DMS 273 treated with DMSO at 0.1 percent for 48 hours (cell line): ENCODE data around the gene ITGA5.

Experiments used
- DNase-seq: peaks from one replicate; lab custom pipeline; 2025; lab: John Stamatoyannopoulos, UW

The ITGA5 gene

DNA sequence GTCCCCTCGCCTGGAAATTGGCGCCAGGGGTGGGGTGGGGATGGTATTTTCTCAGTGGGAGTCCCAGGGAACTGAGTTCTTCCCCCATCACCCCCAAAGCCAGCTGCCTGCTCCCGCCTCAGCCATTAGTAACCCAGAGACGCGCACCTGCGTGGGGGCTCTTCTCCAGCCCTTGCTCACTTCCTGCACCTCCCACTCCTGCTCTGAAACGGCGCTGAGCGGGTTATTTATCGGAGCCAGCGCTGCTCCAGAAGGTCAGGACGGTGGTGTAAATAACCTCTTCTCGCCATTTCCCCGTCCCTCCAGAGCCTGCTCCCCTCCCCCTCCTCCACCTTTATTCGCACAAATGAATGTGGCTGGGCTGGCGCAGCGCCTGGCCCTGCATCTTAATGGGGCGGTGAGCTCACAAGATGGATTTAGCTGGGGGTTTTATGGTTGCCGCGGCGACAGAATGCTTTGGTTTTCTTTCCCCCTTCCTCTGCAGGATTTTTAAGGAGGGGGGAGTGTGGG is 67.0 kb downstream of the ITGA5 start:
- peak; percentile 15 for DNase-seq

DNA sequence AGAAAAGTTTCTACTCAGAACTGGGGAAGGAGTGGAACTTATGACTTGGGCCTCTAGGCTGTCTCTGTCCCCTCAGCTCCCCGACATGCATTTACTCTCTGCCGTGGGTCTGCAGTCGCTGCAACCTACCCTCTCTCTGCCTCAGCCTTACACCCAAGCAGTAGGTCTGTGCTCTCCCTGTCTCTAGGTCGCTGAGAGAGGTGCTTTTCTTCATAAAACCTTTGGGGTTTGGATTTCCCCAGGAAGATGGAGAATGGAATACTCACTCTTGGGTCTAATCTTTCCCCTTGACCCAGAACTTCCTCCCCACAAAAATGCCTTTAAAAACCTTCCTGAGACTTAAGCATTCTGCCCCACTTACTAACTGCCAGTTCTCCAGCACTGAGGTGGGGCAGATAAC is 67.7 kb downstream of the ITGA5 start:
- no peak for DNase-seq

DNA sequence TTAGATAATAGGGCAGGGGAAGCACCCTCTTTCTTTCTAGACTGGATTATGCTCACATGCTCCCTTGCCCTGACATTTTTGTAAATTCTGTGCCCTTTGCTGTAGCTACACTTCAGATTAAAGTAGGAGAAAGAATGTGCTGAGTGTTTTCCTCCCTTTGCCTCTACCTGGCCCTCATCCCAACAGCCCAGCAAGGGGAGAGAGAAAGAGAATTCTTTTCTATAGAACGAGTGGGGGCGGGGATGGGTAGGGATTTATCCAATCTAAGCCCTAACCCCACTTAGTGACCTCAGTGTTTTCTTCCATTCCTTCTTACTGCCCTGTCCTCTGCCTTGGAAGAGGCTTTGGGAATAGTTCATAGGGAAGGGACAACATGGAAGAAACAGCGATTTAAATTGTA is 68.3 kb downstream of the ITGA5 start:
- DNase-seq = no peak

DNA sequence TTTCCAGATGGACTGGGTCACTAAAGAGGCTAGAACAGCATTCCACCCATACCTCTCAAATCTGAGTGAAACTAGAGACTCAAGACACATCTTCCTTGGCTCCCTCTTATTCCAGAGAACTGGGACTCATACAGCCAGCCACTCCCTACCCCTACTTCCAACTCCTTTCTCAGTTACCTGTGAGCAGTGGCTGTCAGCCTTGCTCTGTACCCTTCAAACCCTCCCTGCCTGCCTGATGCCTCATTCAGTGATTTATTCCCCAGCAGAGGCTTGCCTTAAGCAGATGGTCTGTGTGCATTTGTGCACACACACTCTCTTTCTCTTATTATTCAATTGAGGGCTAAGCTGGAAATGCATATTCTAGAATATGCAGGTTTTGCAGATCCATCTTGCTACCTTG is 69.4 kb downstream of the ITGA5 start:
- DNase-seq = no peak

DNA sequence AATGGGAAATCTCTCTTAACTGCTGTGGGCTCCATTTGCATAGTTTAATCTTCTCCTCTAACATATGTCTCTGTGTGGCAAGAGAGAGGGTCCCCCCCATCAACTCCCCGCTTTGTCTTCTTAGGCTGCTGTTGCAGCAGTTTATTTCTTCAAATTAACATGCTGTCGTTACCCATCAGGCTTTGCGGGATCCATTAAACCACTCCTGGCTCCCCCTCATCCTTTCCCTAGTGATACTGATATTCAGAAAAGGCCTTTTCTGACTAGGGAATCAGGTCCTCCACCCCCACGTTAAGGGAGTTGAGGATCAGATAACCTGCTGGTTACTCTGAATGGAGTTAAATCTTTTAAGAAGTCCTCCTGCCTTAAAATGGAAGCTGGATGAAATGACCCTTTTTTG is 70.0 kb downstream of the ITGA5 start:
- DNase-seq = no peak
